ENCODE measurements around the gene SCEL.
"Not testable (repeated sequence)": the region's sequence is repeated elsewhere in the genome, so short reads cannot be mapped to it uniquely, and the experiment has no call there.

The SCEL gene

DNA sequence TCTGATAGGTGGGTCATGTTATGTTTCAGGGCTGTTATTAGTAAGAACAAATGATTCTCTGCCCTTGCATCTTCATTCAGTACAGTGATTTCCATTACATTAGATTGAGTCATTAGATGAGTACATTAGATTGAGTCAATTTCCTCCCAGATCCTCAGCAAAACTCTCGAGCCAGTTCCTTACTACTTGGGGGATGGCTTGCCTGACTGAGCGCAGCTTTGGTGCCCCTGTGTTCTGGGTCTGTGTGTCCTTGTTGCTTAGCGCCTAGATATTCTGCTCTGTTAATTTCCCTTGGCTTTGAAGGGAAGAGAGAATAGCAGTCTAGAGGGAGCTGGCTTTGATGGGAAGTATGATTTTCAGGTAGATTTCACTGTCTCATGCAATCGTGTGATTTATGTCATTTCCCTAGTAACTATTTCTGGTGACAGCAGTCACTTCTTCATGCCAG is 19.1 kb upstream of the SCEL start:
- DNase-seq (ENCODE audit: extremely low spot score) = no peak
- ChIA-PET POLR2A (no interaction called here), CTCF (interaction anchor here (1.0 kb wide), 2 partner anchors 37 to 1154 kb away, joined by 3 read pairs; no protein-coding TSS in a partner anchor)
- TF ChIP-seq NFRKB (IDR thresholded peaks at IDR 0.05) (no peak), LEF1 (IDR thresholded peaks at IDR 0.05; ENCODE audit: borderline replicate concordance) (no peak), SP1 (IDR thresholded peaks at IDR 0.05) (no peak), BHLHE40 (IDR thresholded peaks at IDR 0.05; ENCODE audit: borderline replicate concordance) (no peak), SUZ12 (IDR thresholded peaks at IDR 0.05) (no peak)

DNA sequence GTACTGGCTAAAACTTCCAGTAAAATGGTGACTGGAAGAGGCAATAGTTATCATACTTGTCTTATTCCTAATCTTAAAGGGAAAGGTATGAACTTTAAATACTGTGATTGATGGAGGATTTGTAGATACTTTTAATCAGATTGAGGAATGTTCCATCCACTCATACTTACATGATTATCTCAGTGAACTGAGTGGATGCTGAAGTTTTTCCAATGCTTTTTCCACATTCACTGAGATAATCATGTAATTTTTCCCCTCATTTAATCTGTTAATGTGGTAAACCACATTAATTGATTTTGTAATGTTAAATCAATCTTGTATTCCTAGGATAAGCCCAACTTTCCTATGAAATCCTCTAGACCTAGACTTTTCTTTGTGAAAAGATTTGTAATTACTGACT is 17.2 kb upstream of the SCEL start:
- ChIA-PET POLR2A (no interaction called here), CTCF (no interaction called here)
- TF ChIP-seq SUZ12 (IDR thresholded peaks at IDR 0.05) = no peak
- TF ChIP-seq CTBP1 (IDR thresholded peaks at IDR 0.05; ENCODE audit: borderline replicate concordance) = no peak
- TF ChIP-seq ELF4 (IDR thresholded peaks at IDR 0.05) = no peak
- no peak for TF ChIP-seq BHLHE40 (IDR thresholded peaks at IDR 0.05; ENCODE audit: borderline replicate concordance)
- no peak for DNase-seq (ENCODE audit: extremely low spot score)

DNA sequence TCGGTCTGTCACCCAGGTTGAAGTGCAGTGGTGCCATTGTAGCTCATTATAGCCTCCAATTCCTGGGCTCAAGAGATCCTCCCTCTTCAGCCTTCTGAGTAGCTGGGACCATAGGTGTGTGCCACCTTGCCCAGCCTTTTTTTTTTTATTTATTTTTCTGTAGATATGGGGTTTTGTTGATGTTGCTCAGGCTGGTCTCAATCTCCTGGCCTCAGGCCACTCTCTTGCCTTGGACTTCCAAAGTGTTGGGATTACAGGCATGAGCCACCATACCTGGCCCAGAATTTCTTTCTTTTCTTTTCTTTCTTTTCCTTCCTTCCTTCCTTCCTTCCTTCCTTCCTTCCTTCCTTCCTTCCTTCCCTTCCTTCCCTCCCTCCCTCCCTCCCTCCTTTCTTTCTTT is 16.1 kb upstream of the SCEL start:
- POLR2A ChIA-PET; CTCF ChIA-PET; DNase-seq (ENCODE audit: extremely low spot score): not testable (repeated sequence)

DNA sequence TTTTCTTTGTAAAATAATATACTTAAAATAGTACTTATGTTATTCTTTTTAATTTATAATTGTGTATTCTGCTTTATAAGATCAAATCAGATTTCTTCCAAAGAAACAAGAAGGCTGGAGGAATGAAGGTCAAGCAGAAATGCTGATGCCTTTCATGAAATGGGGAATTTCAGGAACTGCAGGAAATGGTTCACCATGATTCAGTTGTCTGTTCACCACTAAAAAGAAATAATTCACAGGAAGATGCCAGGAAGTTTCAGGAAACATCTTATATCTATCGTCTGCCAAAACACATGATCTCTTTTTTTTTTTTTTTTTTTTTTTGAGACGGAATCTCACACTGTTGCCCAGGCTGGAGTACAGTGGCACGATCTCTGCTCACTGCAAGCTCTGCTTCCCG is 15.7 kb upstream of the SCEL start:
- POLR2A ChIA-PET = no interaction called here
- no peak for DNase-seq (ENCODE audit: extremely low spot score)
- CTCF ChIA-PET = no interaction called here
- TF ChIP-seq LEF1 (IDR thresholded peaks at IDR 0.05; ENCODE audit: borderline replicate concordance) = no peak
- TF ChIP-seq FOXK2 (IDR thresholded peaks at IDR 0.05) = no peak
- TF ChIP-seq TARDBP (IDR thresholded peaks at IDR 0.05) = no peak

DNA sequence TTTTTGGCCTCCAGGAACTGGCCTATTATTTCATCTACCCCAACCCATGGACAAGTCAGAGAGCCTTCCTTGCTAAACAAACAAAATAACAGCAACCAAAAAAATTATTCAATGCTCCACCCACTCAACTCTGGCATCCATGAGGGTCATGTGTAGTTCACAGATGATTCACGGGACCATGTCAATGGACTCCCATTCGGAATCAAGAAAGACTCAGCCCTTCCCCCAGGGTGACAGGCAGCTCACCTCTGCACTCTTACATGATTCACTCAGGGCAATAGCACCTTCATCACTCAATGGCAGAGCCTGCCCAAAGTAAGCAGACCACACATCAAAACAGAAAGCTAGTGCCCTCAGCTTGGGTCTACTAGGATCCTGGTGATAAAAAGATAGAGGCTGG is 14.3 kb upstream of the SCEL start:
- ChIA-PET CTCF (no interaction called here), POLR2A (no interaction called here)
- no peak for DNase-seq (ENCODE audit: extremely low spot score)
- TF ChIP-seq FOXA1 (IDR thresholded peaks at IDR 0.05) (no peak), SP1 (IDR thresholded peaks at IDR 0.05) (no peak), ZNF384 (IDR thresholded peaks at IDR 0.05) (no peak), ELF4 (IDR thresholded peaks at IDR 0.05) (no peak), FOXM1 (IDR thresholded peaks at IDR 0.05; ENCODE audit: borderline replicate concordance) (no peak), CTBP1 (IDR thresholded peaks at IDR 0.05; ENCODE audit: borderline replicate concordance) (no peak), FOXK2 (IDR thresholded peaks at IDR 0.05) (no peak), L3MBTL2 (conservative IDR thresholded peaks at IDR 0.05) (no peak), HDGF (IDR thresholded peaks at IDR 0.05; ENCODE audit: borderline replicate concordance) (no peak), TARDBP (IDR thresholded peaks at IDR 0.05) (no peak)

DNA sequence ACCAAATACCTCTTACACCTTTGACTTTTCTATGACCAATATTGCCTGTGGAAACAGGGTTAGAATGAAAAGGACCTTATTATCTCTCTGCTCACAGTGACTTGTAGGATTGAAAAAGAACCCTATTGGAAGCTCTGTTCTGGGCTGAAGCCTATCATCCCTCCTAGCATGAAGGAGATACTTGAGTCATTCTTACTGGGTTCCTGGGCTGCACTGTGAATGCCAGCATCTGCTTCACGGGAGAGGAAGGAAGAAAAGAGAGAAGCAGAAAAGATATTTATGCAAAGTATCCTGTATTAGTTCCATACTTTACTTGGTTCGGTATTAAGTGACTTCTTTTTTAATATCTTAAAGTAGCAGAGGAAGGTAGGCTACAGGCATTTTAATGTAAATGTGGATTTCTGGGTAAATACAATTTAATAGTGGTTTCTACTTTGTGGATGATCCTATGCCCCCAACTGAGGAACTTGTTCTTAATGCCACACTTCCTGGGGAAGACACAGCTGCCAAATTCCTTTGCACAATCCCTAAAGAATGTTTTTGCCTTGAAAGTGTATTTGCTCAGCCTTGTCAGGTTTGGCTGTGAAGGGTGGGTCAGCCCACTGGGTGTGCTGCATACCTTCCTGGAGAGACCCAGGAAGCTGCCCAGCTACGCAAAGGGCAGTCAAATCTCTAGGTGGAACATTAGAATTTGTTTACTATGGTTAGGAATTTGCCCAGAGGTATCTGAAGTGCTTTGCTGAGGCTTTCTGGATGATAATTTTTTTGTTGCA is 13.7 kb upstream of the SCEL start:
- CTCF ChIA-PET = no interaction called here
- DNase-seq (ENCODE audit: extremely low spot score) = no peak
- no peak for TF ChIP-seq CTBP1 (IDR thresholded peaks at IDR 0.05; ENCODE audit: borderline replicate concordance)
- TF ChIP-seq ARNT (IDR thresholded peaks at IDR 0.05) = no peak
- TF ChIP-seq FOXA1 (IDR thresholded peaks at IDR 0.05) = no peak
- POLR2A ChIA-PET = no interaction called here

DNA sequence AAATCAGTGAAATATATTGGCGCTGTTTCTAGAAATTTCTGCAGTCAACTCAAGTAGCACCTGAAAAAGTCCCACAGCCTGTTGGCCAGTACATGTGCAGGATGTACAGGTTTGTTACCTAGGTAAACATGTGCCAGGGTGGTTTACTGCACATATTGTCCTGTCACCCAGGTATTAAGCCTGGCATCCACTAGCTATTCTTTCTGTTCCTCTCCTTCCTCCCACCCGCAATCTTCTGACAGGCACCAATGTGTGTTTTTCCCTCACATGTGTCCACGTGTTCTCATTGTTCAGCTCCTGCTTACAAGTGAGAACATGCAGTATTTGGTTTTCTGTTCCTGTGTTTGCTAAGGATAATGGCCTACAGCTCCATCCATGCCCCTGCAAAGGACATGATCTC is 13.1 kb upstream of the SCEL start:
- ChIA-PET POLR2A (no interaction called here), CTCF (no interaction called here)
- DNase-seq (ENCODE audit: extremely low spot score) = no peak
- no peak for TF ChIP-seq ZNF384 (IDR thresholded peaks at IDR 0.05)
- no peak for TF ChIP-seq HDGF (IDR thresholded peaks at IDR 0.05; ENCODE audit: borderline replicate concordance)
- TF ChIP-seq FOXA1 (IDR thresholded peaks at IDR 0.05) = no peak
- TF ChIP-seq NFRKB (IDR thresholded peaks at IDR 0.05) = no peak
- TF ChIP-seq, protein P1, sequence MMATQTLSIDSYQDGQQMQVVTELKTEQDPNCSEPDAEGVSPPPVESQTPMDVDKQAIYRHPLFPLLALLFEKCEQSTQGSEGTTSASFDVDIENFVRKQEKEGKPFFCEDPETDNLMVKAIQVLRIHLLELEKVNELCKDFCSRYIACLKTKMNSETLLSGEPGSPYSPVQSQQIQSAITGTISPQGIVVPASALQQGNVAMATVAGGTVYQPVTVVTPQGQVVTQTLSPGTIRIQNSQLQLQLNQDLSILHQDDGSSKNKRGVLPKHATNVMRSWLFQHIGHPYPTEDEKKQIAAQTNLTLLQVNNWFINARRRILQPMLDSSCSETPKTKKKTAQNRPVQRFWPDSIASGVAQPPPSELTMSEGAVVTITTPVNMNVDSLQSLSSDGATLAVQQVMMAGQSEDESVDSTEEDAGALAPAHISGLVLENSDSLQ (IDR thresholded peaks at IDR 0.05) = no peak
- no peak for TF ChIP-seq BHLHE40 (IDR thresholded peaks at IDR 0.05; ENCODE audit: borderline replicate concordance)
- no peak for TF ChIP-seq FOXM1 (IDR thresholded peaks at IDR 0.05; ENCODE audit: borderline replicate concordance)
- TF ChIP-seq SP1 (IDR thresholded peaks at IDR 0.05) = no peak
- no peak for TF ChIP-seq L3MBTL2 (conservative IDR thresholded peaks at IDR 0.05)
- TF ChIP-seq CTBP1 (IDR thresholded peaks at IDR 0.05; ENCODE audit: borderline replicate concordance) = no peak
- TF ChIP-seq ARNT (IDR thresholded peaks at IDR 0.05) = no peak

DNA sequence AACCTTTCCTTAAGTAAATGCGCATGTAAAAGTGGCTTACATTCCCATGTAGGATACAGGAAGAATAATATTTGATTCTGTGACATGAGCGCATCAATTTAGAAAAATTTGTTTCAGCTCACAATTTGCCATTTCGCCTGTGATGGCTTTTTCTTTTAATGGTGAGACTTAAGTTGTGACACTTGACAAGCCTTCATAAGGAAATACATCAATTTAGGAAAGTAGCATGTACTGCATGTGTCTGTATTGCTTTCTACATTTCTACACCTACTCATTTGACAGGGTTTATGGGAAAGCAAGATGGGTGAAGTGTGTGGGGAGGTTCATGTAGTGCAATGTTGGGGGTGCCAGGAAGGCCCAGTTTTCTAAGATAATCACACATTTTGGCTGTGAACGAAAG is 12.1 kb upstream of the SCEL start:
- TF ChIP-seq, protein P1 (IDR thresholded peaks at IDR 0.05) = no peak
- TF ChIP-seq HDGF (IDR thresholded peaks at IDR 0.05; ENCODE audit: borderline replicate concordance) (no peak), LEF1 (IDR thresholded peaks at IDR 0.05; ENCODE audit: borderline replicate concordance) (no peak), SUZ12 (IDR thresholded peaks at IDR 0.05) (no peak), FOXK2 (IDR thresholded peaks at IDR 0.05) (no peak), ZNF384 (IDR thresholded peaks at IDR 0.05) (no peak), L3MBTL2 (conservative IDR thresholded peaks at IDR 0.05) (no peak), CTBP1 (IDR thresholded peaks at IDR 0.05; ENCODE audit: borderline replicate concordance) (no peak), NFRKB (IDR thresholded peaks at IDR 0.05) (no peak), SP1 (IDR thresholded peaks at IDR 0.05) (no peak), ARNT (IDR thresholded peaks at IDR 0.05) (no peak), TARDBP (IDR thresholded peaks at IDR 0.05) (no peak), FOXM1 (IDR thresholded peaks at IDR 0.05; ENCODE audit: borderline replicate concordance) (no peak), ELF4 (IDR thresholded peaks at IDR 0.05) (no peak)
- ChIA-PET POLR2A (no interaction called here), CTCF (no interaction called here)
- no peak for DNase-seq (ENCODE audit: extremely low spot score)
